K562 (cell line): Measurements from ENCODE around the gene RREB1. TPM values are rescaled to one million over a fixed set of nuclear protein-coding genes. Genes with fewer than 3 reads are reported as not detected.
A peak's percentile ranks its signal among the peaks of the same experiment; 100 is the strongest.

Source experiments
- ARNT ChIP-seq, 2 experiments: fragments of 450-650 bp; IDR thresholded peaks; 2 replicates each; pipeline ENCODE4 v1.6.1; 2016; ENCODE audit warnings: mild to moderate bottlenecking in 1 of 2
- CBFA2T3 ChIP-seq: fragments of 450-650 bp; IDR thresholded peaks from 2 replicates; pipeline ENCODE4 v1.6.1; 2017
- GABPA ChIP-seq: fragments of 200-800 bp; sonication (Bioruptor generic); conservative IDR thresholded peaks from 2 replicates; pipeline ENCODE4 v1.6.1; 2016; ENCODE audit warnings: low read depth, missing genetic modification characterization, missing compliant biosample characterization
- HES1 ChIP-seq: fragments of 450-650 bp; IDR thresholded peaks from 2 replicates; pipeline ENCODE4 v1.6.1; 2016; ENCODE audit warnings: low read depth, mild to moderate bottlenecking, moderate library complexity
- NCOR1 ChIP-seq: fragments of 450-650 bp; IDR thresholded peaks from 2 replicates; pipeline ENCODE4 v1.6.1; 2016; ENCODE audit warnings: mild to moderate bottlenecking, moderate library complexity
- NR4A1 ChIP-seq, 2 experiments: fragments of 250-450 bp in 1 of 2; fragments of 450-650 bp in 1 of 2; sonication (Bioruptor Pico) in 1 of 2; IDR thresholded peaks; 2 replicates each; pipeline versions ENCODE4 v1.4.0 to v1.6.1; 2016 to 2020; ENCODE audit warnings: mild to moderate bottlenecking in 2 of 2, missing compliant biosample characterization in 1 of 2, missing genetic modification characterization in 1 of 2, moderate library complexity in 1 of 2
- PHB ChIP-seq: fragments of 250-450 bp; sonication (Bioruptor Pico); IDR thresholded peaks from 2 replicates; pipeline ENCODE4 v1.5.0; 2021
- SIX5 ChIP-seq, 2 experiments: IDR thresholded peaks; 2 replicates each; pipeline ENCODE4 v1.6.1; 2011; ENCODE audit warnings: low read length in 2 of 2, borderline replicate concordance in 1 of 2, low read depth in 1 of 2, mild to moderate bottlenecking in 1 of 2, moderate library complexity in 1 of 2; ENCODE audit not compliant: insufficient read depth in 1 of 2
- SRF ChIP-seq, 2 experiments: fragments of 250-450, 450-650 bp in 1 of 2; sonication (Bioruptor Pico) in 1 of 2; sonication (generic) in 1 of 2; formaldehyde crosslinking; IDR thresholded peaks; 2 replicates each; pipeline versions ENCODE4 v1.5.0 to v1.5.1; 2020 to 2022; ENCODE audit warnings: mild to moderate bottlenecking in 1 of 2, missing genetic modification reagents in 1 of 2
- XRCC5 ChIP-seq: fragments of 200-400 bp; formaldehyde crosslinking; IDR thresholded peaks from 2 replicates; pipeline ENCODE4 v1.6.1; 2017; ENCODE audit warnings: low read depth, mild to moderate bottlenecking, low read length
- ZBTB40 ChIP-seq, 2 experiments: fragments of 450-650 bp in 1 of 2; sonication (generic) in 1 of 2; formaldehyde crosslinking in 1 of 2; IDR thresholded peaks; 2 replicates each; pipeline versions ENCODE4 v1.7.1 to v1.9.0; 2016 to 2022; ENCODE audit warnings: inconsistent platforms in 1 of 2, mild to moderate bottlenecking in 1 of 2, missing genetic modification reagents in 1 of 2
- ZNF436 ChIP-seq: fragments of 250-450, 450-650 bp; sonication (Bioruptor Pico); formaldehyde crosslinking; IDR thresholded peaks from 2 replicates; pipeline ENCODE4 v1.7.0; 2020; ENCODE audit warnings: mild to moderate bottlenecking
- polyA plus RNA-seq, 8 experiments: library from polyadenylated mRNA; depleted of rRNA in 4 of 8; stranded (reverse) in 5 of 8; unstranded in 3 of 8; fragments of >200 nt; fragmentation: Nextera tagmentation in 2 of 8; fragmentation: Illumina TruSeq in 1 of 8; extraction: Ambion mirVana in 2 of 8; extraction: Trizol in 1 of 8; gene quantifications; 2 replicates each; pipeline versions ENCODE4 v1.2.1 to v1.2.3, GENCODE V29; 2011 to 2014; ENCODE audit warnings: inconsistent platforms in 1 of 8, missing spikeins in 1 of 8
- total RNA-seq, 7 experiments: library from RNA; depleted of rRNA in 6 of 7; stranded (reverse); fragments of >200 nt in 6 of 7; fragmentation: Illumina TruSeq in 2 of 7; extraction: Trizol in 2 of 7; gene quantifications; 2 replicates each; pipeline versions ENCODE4 v1.2.1 to v1.2.3, GENCODE V29; 2011 to 2021; ENCODE audit warnings: low replicate concordance in 1 of 7

The RREB1 gene
- total and polyA plus RNA-seq, 9 of the 15 experiments (the other 6 are each of a cell fraction or from before 2014, with no cell fraction given), result 3.3 to 64.2 (median 19.3) TPM

- TF ChIP-seq ZBTB40 (IDR thresholded peaks at IDR 0.05), result no peak
- no peak for TF ChIP-seq ZBTB40 (CRISPR knock-in tag; IDR thresholded peaks at IDR 0.05)
- no peak for TF ChIP-seq NCOR1
- TF ChIP-seq SIX5 (IDR thresholded peaks at IDR 0.05; ENCODE audit: borderline replicate concordance in 1 of 2, insufficient read depth in 1 of 2, low read depth in 1 of 2, low read length in 2 of 2), result no peak
- peak; percentile 89; the same call in 1 of the 2 replicates for TF ChIP-seq XRCC5
- TF ChIP-seq SRF (CRISPR knock-in tag; IDR thresholded peaks at IDR 0.05), result peak in 1 of 2 experiments; percentile 48; a peak in 1 of 4 replicates
- no peak for TF ChIP-seq CBFA2T3
- no peak for TF ChIP-seq ZNF436 (CRISPR knock-in tag)
- no peak for TF ChIP-seq GABPA
- no peak for TF ChIP-seq HES1
- no peak for TF ChIP-seq NR4A1 (CRISPR knock-in tag; IDR thresholded peaks at IDR 0.05)
- TF ChIP-seq NR4A1 (tag; IDR thresholded peaks at IDR 0.05), result no peak
- TF ChIP-seq ARNT (IDR thresholded peaks at IDR 0.05), result no peak
- no peak for TF ChIP-seq PHB
These were observed 131.3 kb downstream of the RREB1 start (continued) for GRCh38 chr6:7238900-7239589.
